HG03469 (cell line): Measurements from ENCODE around the gene RIC3.
"Not testable (repeated sequence)": the region's sequence is repeated elsewhere in the genome, so short reads cannot be mapped to it uniquely, and the experiment has no call there.

Experiments used
- ATAC-seq: cut with Tn5 transposase; IDR thresholded peaks from one replicate; pipeline ENCODE4 v1.9.1; 2021; ENCODE audit warnings: mild to moderate bottlenecking, moderate library complexity, moderate number of reproducible peaks; ENCODE audit not compliant: unreplicated experiment

RIC3 gene

DNA sequence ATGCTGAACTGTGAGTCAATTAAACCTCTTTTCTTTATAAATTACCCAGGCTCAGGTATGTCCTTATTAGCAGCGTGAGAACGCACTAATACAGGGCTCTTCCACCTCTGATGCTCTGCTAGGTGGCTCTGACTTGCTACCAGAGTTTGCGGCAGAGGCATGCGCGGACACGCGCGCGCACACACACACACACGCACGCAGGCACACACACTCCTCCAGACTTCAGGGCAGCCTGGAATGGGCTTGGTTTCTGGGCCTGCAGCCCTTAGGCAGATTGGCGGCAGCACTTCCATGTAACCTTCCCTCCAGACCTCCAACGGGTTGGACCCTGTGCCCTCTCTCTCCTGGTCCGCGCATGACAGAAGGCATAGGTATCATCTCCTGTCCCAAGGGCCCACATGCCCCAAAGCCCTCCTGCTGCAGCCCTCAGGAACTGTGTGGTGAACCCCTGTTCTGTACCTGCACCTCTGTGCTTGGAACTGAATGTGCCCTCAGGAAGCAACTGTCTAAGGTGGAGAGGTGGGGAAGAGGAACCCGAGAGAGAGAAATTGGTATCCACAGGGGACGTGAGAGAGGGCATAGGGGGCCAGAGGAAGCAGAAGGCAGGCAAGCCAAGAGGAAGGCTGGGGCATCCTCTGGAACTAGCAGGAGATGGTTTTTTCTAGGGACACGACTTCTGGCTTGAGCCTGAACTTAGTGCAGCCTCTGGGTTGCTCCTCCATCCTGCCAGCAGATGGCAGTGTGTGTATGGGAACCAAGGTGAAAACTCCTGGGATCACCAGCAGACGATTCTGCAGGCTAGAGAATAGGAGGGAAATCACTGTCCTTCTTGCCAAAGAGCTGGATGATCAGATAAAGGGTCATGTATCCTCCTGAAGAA lies 23.4 kb upstream of the RIC3 start:
- no peak for ATAC-seq

DNA sequence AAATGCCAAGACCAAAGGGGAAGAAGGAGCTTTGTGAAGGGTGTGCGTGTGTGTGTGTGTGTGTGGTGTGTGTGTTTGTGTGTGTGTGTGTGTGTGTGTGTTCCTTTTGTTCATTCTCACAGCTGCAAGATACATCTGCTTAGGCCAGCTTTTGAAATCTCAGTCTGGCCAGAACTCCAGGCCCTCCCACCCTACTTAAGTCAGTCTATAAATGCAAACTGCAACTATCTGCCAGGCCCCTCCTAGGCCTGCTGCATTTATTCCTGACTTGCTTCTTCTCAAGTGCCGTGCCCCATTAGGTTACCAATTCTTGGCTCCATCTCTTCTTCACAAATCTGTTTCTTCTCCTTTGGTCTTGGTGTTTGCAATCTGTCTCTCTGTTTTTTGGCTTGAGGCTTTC lies 21.6 kb upstream of the RIC3 start:
- ATAC-seq = no peak

DNA sequence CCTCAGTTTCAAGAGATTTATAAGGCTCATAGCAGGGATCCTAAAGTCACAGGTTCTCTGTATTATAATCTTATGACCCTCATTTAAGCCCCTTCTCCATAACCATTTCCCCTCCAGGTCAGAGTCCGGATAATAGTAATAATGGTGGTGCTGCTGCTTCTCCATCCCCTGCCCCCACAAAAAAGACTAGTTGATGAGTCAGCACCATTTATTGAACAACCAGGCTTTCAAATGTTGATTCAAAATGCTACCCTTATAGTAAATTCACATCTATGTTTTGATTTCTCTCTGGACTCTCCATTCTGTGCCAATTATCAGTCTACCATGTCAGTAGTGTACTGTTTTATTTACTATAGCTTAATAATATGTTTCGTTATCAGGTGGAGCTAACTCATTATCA lies 17.6 kb upstream of the RIC3 start:
- no peak for ATAC-seq

GRCh38 chr11:8183111-8183510 lies 14.3 kb upstream of the RIC3 start:
- no peak for ATAC-seq

- ATAC-seq = no peak
Observed at GRCh38 chr11:8180469-8180868, 11.6 kb upstream of the RIC3 start.

DNA sequence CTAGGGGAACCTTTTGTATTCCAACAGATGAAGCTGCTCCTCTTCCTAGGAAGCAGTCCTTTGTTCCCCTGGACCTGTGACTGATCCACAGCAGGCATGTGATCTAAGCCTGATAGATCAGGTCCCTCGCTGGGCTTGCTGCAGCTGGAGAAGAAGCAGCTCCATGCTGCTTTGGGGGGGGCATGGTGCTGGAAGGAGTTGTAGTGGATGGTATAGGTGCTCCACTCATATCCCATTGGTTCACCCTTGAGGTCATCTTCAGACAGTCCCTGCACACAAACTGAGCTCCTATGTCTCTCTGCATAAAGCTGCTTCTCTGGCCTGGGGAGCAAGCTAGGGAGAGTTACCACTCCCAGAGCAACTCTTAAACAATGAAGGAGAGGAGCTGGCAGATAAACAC lies 9.5 kb upstream of the RIC3 start:
- no peak for ATAC-seq

GRCh38 chr11:8177136-8177535 lies 8.3 kb upstream of the RIC3 start:
- ATAC-seq = no peak

GRCh38 chr11:8167796-8168195 lies 1.0 kb downstream of the RIC3 start:
- no peak for ATAC-seq

- no peak for ATAC-seq
Observed at GRCh38 chr11:8164746-8165145, 4.1 kb downstream of the RIC3 start.

DNA sequence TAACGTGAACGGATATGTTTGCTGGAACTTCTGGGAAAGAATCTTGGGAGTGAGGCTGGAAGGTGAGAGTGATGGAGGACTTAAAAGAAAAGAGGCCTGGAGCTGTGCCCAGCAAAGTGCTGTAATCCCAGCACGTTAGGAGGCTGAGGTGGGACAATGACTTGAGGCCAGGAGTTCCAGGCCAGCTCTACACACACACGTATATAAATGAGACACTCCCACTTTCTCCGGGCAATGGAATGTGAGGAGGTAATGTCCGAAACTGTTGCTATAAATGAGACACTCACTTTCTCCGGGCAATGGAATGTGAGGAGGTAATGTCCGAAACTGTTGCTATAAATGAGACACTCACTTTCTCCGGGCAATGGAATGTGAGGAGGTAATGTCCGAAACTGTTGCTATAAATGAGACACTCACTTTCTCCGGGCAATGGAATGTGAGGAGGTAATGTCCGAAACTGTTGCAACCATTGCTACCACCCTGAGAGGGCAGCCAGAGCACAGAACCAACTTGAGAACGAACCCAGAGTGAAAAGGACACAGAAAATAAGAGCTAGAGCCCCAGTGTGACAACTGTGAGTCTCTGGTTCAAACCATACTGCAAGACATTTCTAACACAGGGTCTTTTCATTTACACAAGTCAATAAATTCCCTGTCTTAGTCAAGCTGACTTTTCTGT lies 7.1 kb downstream of the RIC3 start:
- ATAC-seq = not testable (repeated sequence)

DNA sequence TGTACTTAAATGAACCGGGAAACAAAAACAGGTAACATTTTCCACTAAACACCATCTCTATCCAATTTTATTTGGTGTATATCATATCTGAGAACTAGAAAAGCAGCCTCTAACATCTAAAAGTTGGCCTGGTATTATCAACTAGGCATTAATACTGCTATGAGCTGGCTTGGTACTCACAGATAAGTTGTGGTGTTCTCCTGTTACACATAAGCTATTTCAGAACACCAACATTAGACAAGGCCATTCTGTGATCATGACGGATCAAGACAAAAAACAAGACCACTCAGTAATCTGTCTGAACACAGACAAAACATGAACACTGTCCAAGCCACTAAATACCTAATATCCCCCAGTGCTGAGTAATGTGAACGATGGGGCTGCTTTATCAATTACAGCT lies 11.9 kb downstream of the RIC3 start:
- ATAC-seq = no peak

DNA sequence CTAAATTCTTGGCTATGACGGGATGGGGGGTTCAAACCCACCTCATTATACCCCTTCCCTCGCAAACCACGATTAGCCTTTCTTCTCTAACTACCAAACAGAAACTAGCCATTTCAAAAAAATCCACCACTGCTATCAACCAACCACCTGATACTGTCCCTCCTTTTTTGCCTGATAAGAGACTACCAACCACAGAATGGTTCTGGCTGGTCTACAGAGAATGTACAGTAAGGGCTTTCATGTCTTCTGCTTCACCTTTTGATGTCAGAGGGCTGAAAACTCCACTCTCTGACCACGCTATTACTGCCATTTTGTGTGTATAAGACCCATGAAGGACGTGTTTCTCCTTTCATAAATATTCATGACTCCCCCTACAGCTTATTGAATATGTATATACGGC lies 19.1 kb downstream of the RIC3 start:
- ATAC-seq = no peak

DNA sequence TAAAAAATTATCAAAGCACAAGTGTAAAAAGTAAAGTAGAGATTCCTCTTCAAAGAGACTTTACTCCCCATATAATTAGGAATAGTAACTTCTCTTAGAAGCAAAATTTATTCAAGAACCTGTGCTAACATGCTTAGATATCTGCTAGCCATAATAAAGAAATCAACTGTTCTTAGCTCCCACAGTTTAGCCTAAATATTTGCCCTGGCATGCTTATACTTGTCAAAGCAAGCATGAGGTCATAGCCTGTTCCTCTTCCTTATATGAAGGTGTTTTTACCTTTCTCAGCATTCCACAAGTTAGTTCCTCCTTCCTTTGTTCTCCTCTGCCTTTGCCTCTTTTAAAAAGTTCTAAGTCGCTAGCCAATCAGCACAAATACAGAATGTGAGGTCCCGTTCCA lies 30.3 kb downstream of the RIC3 start:
- no peak for ATAC-seq

DNA sequence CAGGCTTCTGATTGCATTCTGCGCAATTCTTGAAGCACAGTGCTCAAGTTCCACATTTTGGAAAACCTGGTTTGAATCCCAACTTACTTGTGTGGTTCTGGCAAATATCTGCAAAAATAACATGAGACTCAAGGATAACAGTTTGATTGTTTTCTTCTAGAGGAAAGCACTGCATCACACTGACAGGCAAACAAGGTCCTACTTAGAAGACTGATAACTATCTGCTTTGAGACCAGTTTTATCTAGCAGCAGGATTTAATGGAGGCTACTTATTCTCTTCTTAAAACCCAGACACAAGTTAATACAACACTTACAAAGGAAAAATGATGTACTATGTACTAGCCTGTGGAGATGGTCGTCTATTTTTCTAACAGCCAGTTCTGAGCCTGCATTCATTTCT lies 41.4 kb downstream of the RIC3 start:
- ATAC-seq = no peak

GRCh38 chr11:8126649-8127289 lies 42.1 kb downstream of the RIC3 start:
- no peak for ATAC-seq

GRCh38 chr11:8122173-8122764 lies 46.6 kb downstream of the RIC3 start:
- ATAC-seq = no peak

- ATAC-seq = no peak
Observed at GRCh38 chr11:8111636-8112035, 57.2 kb downstream of the RIC3 start.

- ATAC-seq = no peak
Observed at GRCh38 chr11:8110396-8110795, 58.4 kb downstream of the RIC3 start.

- ATAC-seq = no peak
Observed at GRCh38 chr11:8109675-8110074, 59.1 kb downstream of the RIC3 start.

- ATAC-seq = no peak
Observed at GRCh38 chr11:8108421-8108820, 60.4 kb downstream of the RIC3 start.

DNA sequence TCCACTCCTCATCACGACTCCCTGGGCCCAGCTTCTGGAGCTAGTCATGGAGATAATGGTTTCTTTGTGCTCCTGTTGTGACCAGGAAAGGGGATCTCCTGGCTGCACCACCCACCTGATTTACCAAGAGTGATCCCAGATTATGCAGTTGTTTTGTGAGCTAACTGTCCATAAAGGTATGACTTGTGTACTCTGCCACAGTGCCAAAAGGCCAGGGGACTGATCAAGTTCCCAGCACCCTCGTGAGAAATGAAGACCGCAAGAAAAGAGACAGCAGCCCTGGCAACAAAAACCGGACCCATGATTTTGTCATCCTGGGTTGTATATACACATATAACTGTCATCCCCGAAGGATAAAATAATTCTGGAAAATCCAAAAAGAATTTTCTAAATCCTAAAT lies 61.2 kb downstream of the RIC3 start:
- ATAC-seq = no peak

- ATAC-seq = no peak
Observed at GRCh38 chr11:8106679-8107078, 62.1 kb downstream of the RIC3 start.
